H1 (cell line): ENCODE data around the gene USP17L17. TPM values are rescaled to one million over a fixed set of nuclear protein-coding genes. Genes with fewer than 3 reads are reported as not detected.
"Not testable (repeated sequence)": the region's sequence is repeated elsewhere in the genome, so short reads cannot be mapped to it uniquely, and the experiment has no call there.

Experiments used
- CTCF ChIA-PET: fragments of 300-600 bp; sonication (Branson Sonifier 250); formaldehyde crosslinking; loops from one replicate; lab custom pipeline; 2021; ENCODE audit not compliant: partially characterized antibody; lab: Charles Lee
- POLR2A ChIA-PET: fragments of 300-600 bp; sonication (Branson Sonifier 250); formaldehyde crosslinking; loops from one replicate; lab custom pipeline; 2021; ENCODE audit warnings: inconsistent platforms; ENCODE audit not compliant: partially characterized antibody; lab: Charles Lee
- DNase-seq, 2 experiments: peaks; one replicate each; pipeline versions ENCODE4 v3.0.0 to v3.0.0-alpha.2; 2010 to 2022; ENCODE audit warnings: low spot score in 2 of 2, low read depth in 1 of 2, mixed read lengths in 1 of 2
- FAIRE-seq: peaks from 2 replicates; lab custom pipeline; 2011; peaks lifted over from hg19 to GRCh38; lab: Jason Lieb, UNC
- H2AFZ ChIP-seq: 2 replicates; pipeline ENCODE4 v1.8.1; 2012; ENCODE audit warnings: low read length, inconsistent platforms
- H2AK5ac ChIP-seq: 2 replicates; pipeline ENCODE4 v1.6.1; 2013; ENCODE audit warnings: low read depth, low read length
- H2BK120ac ChIP-seq: replicated peaks from 2 replicates; pipeline ENCODE3; 2013; ENCODE audit warnings: low read depth, low read length, inconsistent platforms
- H2BK12ac ChIP-seq: 2 replicates; pipeline ENCODE4 v1.6.1; 2013; ENCODE audit warnings: low read depth, low read length
- H2BK15ac ChIP-seq: 2 replicates; pipeline ENCODE4 v1.6.1; 2013; ENCODE audit warnings: low read length
- H2BK20ac ChIP-seq: 2 replicates; pipeline ENCODE4 v1.6.1; 2013; ENCODE audit warnings: low read length
- H2BK5ac ChIP-seq: 2 replicates; pipeline ENCODE4 v1.6.1; 2013; ENCODE audit warnings: low read depth, low read length
- H3K14ac ChIP-seq: 2 replicates; pipeline ENCODE4 v1.6.1; 2013; ENCODE audit warnings: inconsistent platforms; ENCODE audit not compliant: insufficient read length
- H3K18ac ChIP-seq: 2 replicates; pipeline ENCODE4 v1.6.1; 2013; ENCODE audit warnings: low read length; ENCODE audit errors: extremely low read depth
- H3K23ac ChIP-seq: 2 replicates; pipeline ENCODE4 v1.6.1; 2013; ENCODE audit warnings: inconsistent platforms; ENCODE audit not compliant: insufficient read length
- H3K23me2 ChIP-seq: 2 replicates; pipeline ENCODE4 v1.6.1; 2013; ENCODE audit warnings: low read depth, low read length
- H3K27ac ChIP-seq: 2 replicates; pipeline ENCODE4 v1.6.1; 2011; ENCODE audit warnings: low read depth, low read length, inconsistent platforms
- H3K27me3 ChIP-seq, 4 experiments: replicated peaks in 1 of 4; 1 replicate in 1 of 4; 2 replicates in 3 of 4; pipeline versions ENCODE4 v1.6.1 to v1.8.1; 2011 to 2013; ENCODE audit warnings: low read length in 3 of 4, mild to moderate bottlenecking in 3 of 4, inconsistent platforms in 2 of 4, mixed read lengths in 2 of 4, moderate library complexity in 1 of 4; ENCODE audit not compliant: control insufficient read depth in 3 of 4, insufficient read depth in 3 of 4; ENCODE audit errors: extremely low read depth in 1 of 4
- H3K36me3 ChIP-seq, 4 experiments: 2 replicates each; pipeline versions ENCODE4 v1.6.1 to v1.8.1; 2011 to 2013; ENCODE audit warnings: mild to moderate bottlenecking in 4 of 4, low read length in 3 of 4, moderate library complexity in 2 of 4, control low read depth in 1 of 4, inconsistent platforms in 1 of 4; ENCODE audit not compliant: insufficient read depth in 4 of 4, control insufficient read depth in 2 of 4
- H3K4ac ChIP-seq: replicated peaks from 2 replicates; pipeline ENCODE3; 2013; ENCODE audit warnings: low read length, low read depth, mixed read lengths, inconsistent platforms; ENCODE audit not compliant: insufficient read length
- H3K4me1 ChIP-seq, 4 experiments: replicated peaks in 1 of 4; 1 replicate in 1 of 4; 2 replicates in 3 of 4; pipeline versions ENCODE4 v1.6.1 to v1.8.1; 2011 to 2013; ENCODE audit warnings: low read length in 3 of 4, inconsistent platforms in 2 of 4, mixed read lengths in 1 of 4; ENCODE audit not compliant: insufficient read depth in 4 of 4, control insufficient read depth in 3 of 4
- H3K4me2 ChIP-seq, 2 experiments: 2 replicates each; pipeline versions ENCODE4 v1.6.1 to v1.8.1; 2011 to 2013; ENCODE audit warnings: low read depth in 2 of 2, low read length in 2 of 2, control low read depth in 1 of 2, inconsistent platforms in 1 of 2, mild to moderate bottlenecking in 1 of 2; ENCODE audit not compliant: insufficient read depth in 1 of 2
- H3K4me3 ChIP-seq, 4 experiments: fragments of 200-600, 300-600 bp in 1 of 4; sonication (generic), shearing (Covaris generic), sonication (Bioruptor Twin) in 1 of 4; 2 replicates each; pipeline versions ENCODE4 v1.5.1 to v1.8.1; 2011 to 2016; ENCODE audit warnings: low read length in 4 of 4, low read depth in 3 of 4, control low read depth in 2 of 4, inconsistent platforms in 2 of 4, mild to moderate bottlenecking in 2 of 4, mixed read lengths in 1 of 4, moderate library complexity in 1 of 4; ENCODE audit not compliant: insufficient read depth in 2 of 4; ENCODE audit errors: extremely low read depth in 1 of 4
- H3K56ac ChIP-seq: replicated peaks from 2 replicates; pipeline ENCODE3; 2013; ENCODE audit warnings: low read depth, mild to moderate bottlenecking, mixed read lengths, low read length, inconsistent platforms; ENCODE audit not compliant: insufficient read length
- H3K79me1 ChIP-seq: 2 replicates; pipeline ENCODE4 v1.6.1; 2013; ENCODE audit warnings: low read depth, low read length, control low read depth
- H3K79me2 ChIP-seq, 2 experiments: 2 replicates each; pipeline versions ENCODE4 v1.6.1 to v1.8.1; 2012 to 2013; ENCODE audit warnings: low read length in 2 of 2, mild to moderate bottlenecking in 2 of 2, inconsistent platforms in 1 of 2; ENCODE audit not compliant: insufficient read depth in 2 of 2, control insufficient read depth in 1 of 2
- H3K9ac ChIP-seq, 4 experiments: replicated peaks in 1 of 4; 1 replicate in 1 of 4; 2 replicates in 3 of 4; pipeline versions ENCODE4 v1.6.1 to v1.8.1; 2011 to 2013; ENCODE audit warnings: low read depth in 3 of 4, low read length in 3 of 4, control low read depth in 2 of 4, mild to moderate bottlenecking in 2 of 4, moderate library complexity in 2 of 4, inconsistent platforms in 1 of 4; ENCODE audit errors: extremely low read depth in 1 of 4
- H3K9me3 ChIP-seq, 2 experiments: 2 replicates each; pipeline versions ENCODE4 v1.6.1 to v1.8.1; 2012 to 2013; ENCODE audit warnings: mild to moderate bottlenecking in 2 of 2, moderate library complexity in 2 of 2, control low read depth in 1 of 2, inconsistent platforms in 1 of 2, low read depth in 1 of 2, low read length in 1 of 2, mixed read lengths in 1 of 2; ENCODE audit not compliant: insufficient read depth in 2 of 2
- H4K20me1 ChIP-seq, 2 experiments: replicated peaks in 1 of 2; 2 replicates each; pipeline versions ENCODE3 to v1.8.1; 2011 to 2013; ENCODE audit warnings: inconsistent platforms in 2 of 2, low read length in 2 of 2, mild to moderate bottlenecking in 1 of 2; ENCODE audit not compliant: insufficient read depth in 2 of 2, control insufficient read depth in 1 of 2
- H4K5ac ChIP-seq: 2 replicates; pipeline ENCODE4 v1.6.1; 2013; ENCODE audit warnings: low read length, low read depth, mixed read lengths, inconsistent platforms; ENCODE audit not compliant: insufficient read length
- H4K8ac ChIP-seq: 2 replicates; pipeline ENCODE4 v1.8.0; 2013; ENCODE audit warnings: mild to moderate bottlenecking, moderate library complexity, low read length, inconsistent platforms; ENCODE audit not compliant: insufficient read depth; ENCODE audit errors: extremely low read depth
- H4K91ac ChIP-seq: replicated peaks from 2 replicates; pipeline ENCODE3; 2013; ENCODE audit warnings: low read length, mixed read lengths, inconsistent platforms; ENCODE audit not compliant: insufficient read length
- WGBS, 2 experiments: shearing (Covaris generic) in 1 of 2; methylation state at CpG; one replicate each; pipeline versions ENCODE4 v1.1.6 to v1.1.7; 2013 to 2015; ENCODE audit warnings: low lambda C conversion rate in 2 of 2, mixed read lengths in 2 of 2, inconsistent platforms in 1 of 2, low coverage in 1 of 2, missing lambda C conversion rate in 1 of 2; ENCODE audit not compliant: insufficient replicate concordance in 2 of 2, insufficient coverage in 1 of 2, insufficient read length in 1 of 2; ENCODE audit errors: extremely low coverage in 1 of 2, missing lambda C conversion rate in 1 of 2; 5-methylcytosine and 5-hydroxymethylcytosine counted together
- polyA plus RNA-seq, 7 experiments: library from polyadenylated mRNA; depleted of rRNA in 3 of 7; stranded (reverse) in 5 of 7; unstranded in 2 of 7; fragments of >200 nt in 5 of 7; fragments of 200-250 nt in 2 of 7; gene quantifications; 1 replicate in 5 of 7; 2 replicates in 1 of 7; 4 replicates in 1 of 7; pipeline versions ENCODE4 v1.2.1 to v1.2.3, GENCODE V29; 2011 to 2013; ENCODE audit warnings: missing spikeins in 2 of 7, mixed read lengths in 2 of 7
- total RNA-seq: library from RNA; stranded (reverse); fragmentation: NEBNext Ultra II Directional; extraction: Animal tissue kit (Norgen Biotek cat#: 25700); gene quantifications from 2 replicates; pipeline ENCODE4 v1.2.1, GENCODE V29; 2021

Gene USP17L17
- total and polyA plus RNA-seq, 2 of the 8 experiments (the other 6 are each of a cell fraction or from before 2014, with no cell fraction given): not detected

DNA sequence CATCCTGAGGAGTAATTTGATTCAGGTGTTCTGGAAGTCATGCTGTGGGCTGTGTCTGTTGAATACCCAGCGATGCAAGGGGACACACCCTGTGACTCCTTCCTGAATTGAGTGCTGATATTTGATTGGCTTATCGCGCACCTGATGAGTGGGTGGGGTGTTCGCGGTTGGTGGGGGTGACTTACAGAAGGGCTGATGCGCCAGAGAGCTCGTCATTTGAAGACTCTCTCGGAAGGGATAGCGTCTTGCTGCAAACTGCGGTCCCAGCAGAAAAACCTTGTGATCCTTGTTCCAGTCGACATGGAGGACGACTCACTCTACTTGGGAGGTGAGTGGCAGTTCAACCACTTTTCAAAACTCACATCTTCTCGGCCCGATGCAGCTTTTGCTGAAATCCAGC is 28.6 kb upstream of the USP17L17 start, which contains the start of gene USP17L11:
Gene USP17L11 (plus strand): TSS at position 301 of the 400 bp plus-strand sequence. CDS start 0 bp downstream, at position 301.
- H3K27me3 ChIP-seq, FAIRE-seq, H3K4ac ChIP-seq, H3K4me1 ChIP-seq, H2BK20ac ChIP-seq, H3K9me3 ChIP-seq, H2AFZ ChIP-seq, H4K5ac ChIP-seq, H3K18ac ChIP-seq, H4K20me1 ChIP-seq, H3K79me2 ChIP-seq, H2BK120ac ChIP-seq, H3K27ac ChIP-seq, H3K4me3 ChIP-seq, DNase-seq, POLR2A ChIA-PET, H3K23me2 ChIP-seq, CTCF ChIA-PET, H4K91ac ChIP-seq, H3K23ac ChIP-seq, H2BK12ac ChIP-seq, H3K9ac ChIP-seq, H2BK5ac ChIP-seq, H3K36me3 ChIP-seq, H4K8ac ChIP-seq, H2AK5ac ChIP-seq, H3K56ac ChIP-seq, H2BK15ac ChIP-seq, H3K14ac ChIP-seq, H3K4me2 ChIP-seq, H3K79me1 ChIP-seq: not testable (repeated sequence)
- 95% methylated on average over 7 of the region's 14 CpGs; no CpG with 5 or more reads in 1 of the 2 experiments for WGBS, 2 experiments

GRCh38 chr4:9219852-9220251 is 23.8 kb upstream of the USP17L17 start, which contains the start of gene USP17L12:
Gene USP17L12, plus strand, starts transcription at chr4:9220152. Its CDS starts 0 bp downstream, at chr4:9220152.
- POLR2A ChIA-PET, H2BK120ac ChIP-seq, H2AFZ ChIP-seq, H3K27me3 ChIP-seq, H3K36me3 ChIP-seq, H4K91ac ChIP-seq, H3K79me1 ChIP-seq, CTCF ChIA-PET, H3K23ac ChIP-seq, H2BK5ac ChIP-seq, DNase-seq, H2BK12ac ChIP-seq, H2AK5ac ChIP-seq, H3K4me1 ChIP-seq, H3K79me2 ChIP-seq, H3K4me3 ChIP-seq, H2BK15ac ChIP-seq, H3K18ac ChIP-seq, H4K8ac ChIP-seq, FAIRE-seq, H3K56ac ChIP-seq, H4K20me1 ChIP-seq, H3K9me3 ChIP-seq, H3K4me2 ChIP-seq, H3K27ac ChIP-seq, H3K23me2 ChIP-seq, H3K4ac ChIP-seq, H3K14ac ChIP-seq, H2BK20ac ChIP-seq, H4K5ac ChIP-seq, H3K9ac ChIP-seq: not testable (repeated sequence)
- no CpG with 5 or more reads among the region's 13 CpGs for WGBS, 2 experiments
